ENCODE results near the gene SLC26A5. TPM values are rescaled to one million over a fixed set of nuclear protein-coding genes. Genes with fewer than 3 reads are reported as not detected.

SLC26A5 gene
- total and polyA plus RNA-seq, 10 of the 15 experiments (the other 5 are each of a cell fraction or from before 2014, with no cell fraction given), result 0.03 TPM; not detected in 9

- SMC1A ChIA-PET (ENCODE audit: uncharacterized antibody, unreplicated experiment), result no interaction called here
- intact Hi-C loops (cut with micrococcal nuclease; ENCODE audit: unreplicated experiment) (no loop called here), in situ Hi-C loops (cut with MboI) (no loop called here)
- RAD21 ChIA-PET (ENCODE audit: unreplicated experiment), result no interaction called here
- Histone ChIP-seq H2AFZ (ENCODE audit: control insufficient read depth, low read depth, low read length) (no peak overlapping the region), H3K36me3 (ENCODE audit: control insufficient read depth in 2 of 2, insufficient read depth in 2 of 2, low read length in 1 of 2) (no peaks in the 10 kb centered on the region), H3K27ac (ENCODE audit: control insufficient read depth, insufficient read depth) (no peak overlapping the region), H4K20me1 (ENCODE audit: control insufficient read depth, insufficient read depth) (no peaks in the 10 kb centered on the region), H3K9me3 (replicated peaks; ENCODE audit: control insufficient read depth, insufficient read depth, low read length) (no peaks in the 10 kb centered on the region), H3K9ac (ENCODE audit: control insufficient read depth, insufficient read depth, low read length) (no peak overlapping the region), H3K4me3 (no peak overlapping the region), H3K4me1 (ENCODE audit: control insufficient read depth, insufficient read depth, low read length) (no peaks in the 10 kb centered on the region), H3K27me3 (replicated peaks in 1 of 2; ENCODE audit: control insufficient read depth in 2 of 2, insufficient read depth in 2 of 2, low read length in 1 of 2) (no peaks in the 10 kb centered on the region), H3K79me2 (ENCODE audit: control insufficient read depth, insufficient read depth, low read length) (no peaks in the 10 kb centered on the region), H3K4me2 (ENCODE audit: control insufficient read depth, insufficient read depth) (no peak overlapping the region)
- WGBS (ENCODE audit: insufficient coverage, insufficient replicate concordance, low lambda C conversion rate, missing lambda C conversion rate), result 21% methylated on average over 2 of the region's 2 CpGs
- ATAC-seq (no peak), FAIRE-seq (no peak), DNase-seq (ENCODE audit: low read depth, low spot score) (no peak)
- POLR2A ChIA-PET, result no interaction called here
- CTCF ChIA-PET, result interaction anchor here (1.2 to 2.4 kb wide), 2 partner anchors 7 to 10 kb away, joined by 4 to 7 read pairs; no protein-coding TSS in a partner anchor
- no TSS peak for BruUV-seq (replicated peaks)
- TF ChIP-seq POLR2AphosphoS5 (IDR thresholded peaks at IDR 0.05; ENCODE audit: low read length) (no peak), CEBPZ (IDR thresholded peaks at IDR 0.05; ENCODE audit: low read depth, low read length) (no peak), BCL11A (IDR thresholded peaks at IDR 0.05; ENCODE audit: low read depth, low read length) (no peak), ASH2L (IDR thresholded peaks at IDR 0.05; ENCODE audit: borderline replicate concordance, low read depth) (no peak), BRCA1 (IDR thresholded peaks at IDR 0.05; ENCODE audit: low read depth, low read length) (no peak), EED (IDR thresholded peaks at IDR 0.05; ENCODE audit: low read depth) (no peak), HDAC6 (IDR thresholded peaks at IDR 0.05; ENCODE audit: unreplicated experiment) (no peak), NR2C2 (IDR thresholded peaks at IDR 0.05; ENCODE audit: borderline replicate concordance, control insufficient read depth, insufficient read length, low read depth) (no peak), FOXK2 (IDR thresholded peaks at IDR 0.05) (no peak), BMI1 (IDR thresholded peaks at IDR 0.05; ENCODE audit: borderline replicate concordance) (no peak), BACH1 (IDR thresholded peaks at IDR 0.05; ENCODE audit: borderline replicate concordance) (no peak), SUZ12 (IDR thresholded peaks at IDR 0.05; ENCODE audit: unreplicated experiment) (no peak), ZSCAN29 (IDR thresholded peaks at IDR 0.05) (no peak), ATF7 (IDR thresholded peaks at IDR 0.05; ENCODE audit: low read depth) (no peak), POU2F2 (IDR thresholded peaks at IDR 0.05; ENCODE audit: borderline replicate concordance, low read depth, low read length) (no peak), TCF3 (IDR thresholded peaks at IDR 0.05; ENCODE audit: borderline replicate concordance, insufficient read depth, low read depth, low read length) (no peak)
Measured at GRCh38 chr7:103398483-103399127, 47.4 kb downstream of the SLC26A5 start.

All from GM12878 (cell line).